Measurements from ENCODE around the gene ZNF574. TPM values are rescaled to one million over a fixed set of nuclear protein-coding genes. Genes with fewer than 3 reads are reported as not detected.
A peak's percentile ranks its signal among the peaks of the same experiment; 100 is the strongest.
"Not testable (repeated sequence)": the region's sequence is repeated elsewhere in the genome, so short reads cannot be mapped to it uniquely, and the experiment has no call there.

The ZNF574 gene
- total RNA-seq, 1 donor from 2014 or later, result 20.0 TPM

DNA sequence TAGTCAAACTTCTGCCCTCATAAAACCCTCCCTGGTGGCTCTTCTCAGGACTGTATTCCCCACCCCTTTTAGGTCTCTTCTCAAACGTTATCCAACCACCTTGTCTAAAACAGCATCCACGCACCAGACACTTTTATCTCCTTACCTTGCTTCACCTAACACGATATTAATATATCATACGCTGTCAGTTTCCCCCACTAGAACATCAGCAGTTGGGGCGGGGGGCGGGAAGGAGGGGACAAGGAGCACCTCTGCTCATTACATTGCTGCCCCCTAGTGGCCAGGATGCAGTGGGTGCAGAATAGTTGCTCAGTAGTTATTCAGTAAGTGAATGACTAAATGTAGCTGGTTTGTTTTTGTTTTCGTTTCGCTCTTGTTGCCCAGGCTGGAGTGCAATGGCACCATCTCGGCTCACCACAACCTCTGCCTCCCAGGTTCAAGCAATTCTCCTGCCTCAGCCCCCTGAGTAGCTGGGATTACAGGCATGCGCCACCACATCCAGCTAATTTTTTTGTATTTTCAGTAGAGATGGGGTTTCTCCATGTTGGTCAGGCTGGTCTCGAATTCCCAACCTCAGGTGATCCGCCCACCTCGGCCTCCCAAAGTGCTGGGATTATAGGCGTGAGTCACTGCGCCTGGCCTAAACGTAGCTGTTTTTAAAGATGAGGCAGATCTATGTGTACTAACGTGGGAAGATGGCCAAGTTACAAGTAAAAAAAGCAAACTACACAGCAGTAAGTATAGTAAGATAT, 41.1 kb upstream of the ZNF574 start:
- H3K4me1 ChIP-seq (ENCODE audit: insufficient read depth, low read length); H3K9me3 ChIP-seq (ENCODE audit: insufficient read depth, low read depth, low read length); FAIRE-seq; H3K4me1 Mint-ChIP-seq (ENCODE audit: low read depth, unreplicated experiment); H3K9ac ChIP-seq (ENCODE audit: low read length); H3K79me2 ChIP-seq (ENCODE audit: insufficient read depth, low read length); H4K20me1 ChIP-seq (ENCODE audit: insufficient read depth, low read length); H3K36me3 ChIP-seq (ENCODE audit: insufficient read depth, low read length); H3K27ac ChIP-seq (ENCODE audit: low read depth, low read length); H3K27me3 ChIP-seq (ENCODE audit: insufficient read depth, low read length); H3K36me3 Mint-ChIP-seq (ENCODE audit: low read depth, unreplicated experiment); H2AFZ ChIP-seq (ENCODE audit: low read depth, low read length); H3K9me3 Mint-ChIP-seq (ENCODE audit: unreplicated experiment); H3K4me3 Mint-ChIP-seq (ENCODE audit: unreplicated experiment); H3K27me3 Mint-ChIP-seq (ENCODE audit: low read depth, unreplicated experiment): not testable (repeated sequence)
- peak overlapping the region; percentile 43 for H3K27ac Mint-ChIP-seq (ENCODE audit: unreplicated experiment)
- TF ChIP-seq, protein P1, sequence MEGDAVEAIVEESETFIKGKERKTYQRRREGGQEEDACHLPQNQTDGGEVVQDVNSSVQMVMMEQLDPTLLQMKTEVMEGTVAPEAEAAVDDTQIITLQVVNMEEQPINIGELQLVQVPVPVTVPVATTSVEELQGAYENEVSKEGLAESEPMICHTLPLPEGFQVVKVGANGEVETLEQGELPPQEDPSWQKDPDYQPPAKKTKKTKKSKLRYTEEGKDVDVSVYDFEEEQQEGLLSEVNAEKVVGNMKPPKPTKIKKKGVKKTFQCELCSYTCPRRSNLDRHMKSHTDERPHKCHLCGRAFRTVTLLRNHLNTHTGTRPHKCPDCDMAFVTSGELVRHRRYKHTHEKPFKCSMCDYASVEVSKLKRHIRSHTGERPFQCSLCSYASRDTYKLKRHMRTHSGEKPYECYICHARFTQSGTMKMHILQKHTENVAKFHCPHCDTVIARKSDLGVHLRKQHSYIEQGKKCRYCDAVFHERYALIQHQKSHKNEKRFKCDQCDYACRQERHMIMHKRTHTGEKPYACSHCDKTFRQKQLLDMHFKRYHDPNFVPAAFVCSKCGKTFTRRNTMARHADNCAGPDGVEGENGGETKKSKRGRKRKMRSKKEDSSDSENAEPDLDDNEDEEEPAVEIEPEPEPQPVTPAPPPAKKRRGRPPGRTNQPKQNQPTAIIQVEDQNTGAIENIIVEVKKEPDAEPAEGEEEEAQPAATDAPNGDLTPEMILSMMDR (IDR thresholded peaks at IDR 0.05; ENCODE audit: insufficient read depth, low read depth, low read length), result peak; percentile 78
- H3K4me3 ChIP-seq (ENCODE audit: insufficient read depth, low read depth, low read length), result peak overlapping the region; percentile 4
- H3K4me2 ChIP-seq (ENCODE audit: low read length), result peak overlapping the region; percentile 75
- peak; percentile 42 for DNase-seq (ENCODE audit: low read depth)

DNA sequence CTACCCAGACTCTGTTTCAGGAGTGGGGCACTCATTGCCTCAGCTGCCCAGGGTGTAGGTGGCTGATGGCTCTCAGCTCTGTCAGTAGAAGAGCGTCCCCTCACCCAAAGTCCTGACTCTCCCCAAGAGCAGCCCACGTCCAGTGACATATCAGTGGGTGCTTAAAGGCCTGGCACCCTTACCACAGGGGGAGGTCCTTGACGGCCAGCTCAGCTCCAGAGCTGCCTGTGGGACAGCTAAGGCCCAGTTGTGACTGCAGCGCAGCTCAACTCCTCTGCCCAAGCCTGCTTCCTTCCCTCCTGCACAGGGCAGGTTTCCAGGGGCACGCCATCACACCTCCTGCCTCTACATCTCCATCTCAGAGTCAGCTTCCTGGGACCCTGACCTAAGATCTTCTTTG, 38.3 kb upstream of the ZNF574 start:
- Histone ChIP-seq H3K9ac (ENCODE audit: low read length) (no peak overlapping the region), H3K79me2 (ENCODE audit: insufficient read depth, low read length) (no peaks in the 10 kb centered on the region), H2AFZ (ENCODE audit: low read depth, low read length) (no peak overlapping the region), H3K4me1 (ENCODE audit: insufficient read depth, low read length) (no peaks in the 10 kb centered on the region), H3K9me3 (ENCODE audit: insufficient read depth, low read depth, low read length) (no peaks in the 10 kb centered on the region), H3K36me3 (ENCODE audit: insufficient read depth, low read length) (no peaks in the 10 kb centered on the region), H3K27me3 (ENCODE audit: insufficient read depth, low read length) (no peaks in the 10 kb centered on the region), H3K27ac (ENCODE audit: low read depth, low read length) (no peak overlapping the region), H3K4me3 (ENCODE audit: insufficient read depth, low read depth, low read length) (no peak overlapping the region), H3K4me2 (ENCODE audit: low read length) (no peak overlapping the region), H4K20me1 (ENCODE audit: insufficient read depth, low read length) (no peaks in the 10 kb centered on the region)
- Mint-ChIP-seq H3K36me3 (ENCODE audit: low read depth, unreplicated experiment) (peaks cover 7% of the 10 kb centered on the region), H3K27me3 (ENCODE audit: low read depth, unreplicated experiment) (peaks cover 2% of the 10 kb centered on the region), H3K4me1 (ENCODE audit: low read depth, unreplicated experiment) (no peaks in the 10 kb centered on the region), H3K4me3 (ENCODE audit: unreplicated experiment) (peak overlapping the region; percentile 34), H3K27ac (ENCODE audit: unreplicated experiment) (no peak overlapping the region), H3K9me3 (ENCODE audit: unreplicated experiment) (no peaks in the 10 kb centered on the region)
- TF ChIP-seq, protein P1 (IDR thresholded peaks at IDR 0.05; ENCODE audit: insufficient read depth, low read depth, low read length), result no peak
- TF ChIP-seq EZH2 (IDR thresholded peaks at IDR 0.05; ENCODE audit: insufficient read depth, low read length), result no peak
- FAIRE-seq (no peak), DNase-seq (ENCODE audit: low read depth) (no peak)

DNA sequence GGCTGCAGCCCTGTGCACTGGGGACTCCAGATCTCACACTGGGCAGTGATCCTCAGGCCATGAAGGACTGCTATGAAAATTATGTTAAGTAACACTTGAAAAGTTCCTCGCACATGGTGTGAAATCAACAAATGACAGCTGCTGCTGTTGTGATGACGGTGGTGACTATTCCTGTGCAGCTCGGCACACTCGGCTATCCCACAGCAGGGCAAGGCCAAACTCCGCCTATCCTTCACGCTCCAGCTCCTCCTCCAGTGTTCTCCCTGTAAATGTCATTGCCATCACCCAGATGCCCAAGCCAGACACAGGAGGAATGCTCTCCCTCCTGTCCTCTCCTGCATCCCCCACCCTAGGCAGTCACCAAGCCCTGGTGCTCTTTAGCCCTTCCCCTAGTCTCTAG, 37.3 kb upstream of the ZNF574 start:
- no peaks in the 10 kb centered on the region for H3K79me2 ChIP-seq (ENCODE audit: insufficient read depth, low read length)
- Mint-ChIP-seq H3K9me3 (ENCODE audit: unreplicated experiment) (no peaks in the 10 kb centered on the region), H3K4me3 (ENCODE audit: unreplicated experiment) (no peak overlapping the region), H3K27me3 (ENCODE audit: low read depth, unreplicated experiment) (peaks cover 2% of the 10 kb centered on the region), H3K4me1 (ENCODE audit: low read depth, unreplicated experiment) (no peaks in the 10 kb centered on the region), H3K27ac (ENCODE audit: unreplicated experiment) (no peak overlapping the region), H3K36me3 (ENCODE audit: low read depth, unreplicated experiment) (peaks cover 7% of the 10 kb centered on the region)
- H3K27ac ChIP-seq (ENCODE audit: low read depth, low read length), result no peak overlapping the region
- no peak overlapping the region for H2AFZ ChIP-seq (ENCODE audit: low read depth, low read length)
- TF ChIP-seq, protein P1 (IDR thresholded peaks at IDR 0.05; ENCODE audit: insufficient read depth, low read depth, low read length), result no peak
- H4K20me1 ChIP-seq (ENCODE audit: insufficient read depth, low read length), result no peaks in the 10 kb centered on the region
- no peak overlapping the region for H3K9ac ChIP-seq (ENCODE audit: low read length)
- no peak for FAIRE-seq
- H3K4me3 ChIP-seq (ENCODE audit: insufficient read depth, low read depth, low read length), result no peak overlapping the region
- no peaks in the 10 kb centered on the region for H3K4me1 ChIP-seq (ENCODE audit: insufficient read depth, low read length)
- DNase-seq (ENCODE audit: low read depth), result no peak
- no peak overlapping the region for H3K4me2 ChIP-seq (ENCODE audit: low read length)
- no peaks in the 10 kb centered on the region for H3K36me3 ChIP-seq (ENCODE audit: insufficient read depth, low read length)
- no peaks in the 10 kb centered on the region for H3K9me3 ChIP-seq (ENCODE audit: insufficient read depth, low read depth, low read length)
- no peaks in the 10 kb centered on the region for H3K27me3 ChIP-seq (ENCODE audit: insufficient read depth, low read length)

Measured in astrocyte (in vitro differentiated cells and primary cell).